ENCODE data around the gene CARD10.

Gene CARD10

GRCh38 chr22:37501610-37502341, 17.4 kb downstream of the CARD10 start:
- no peak for DNase-seq

- DNase-seq, result no peak
These were observed 18.2 kb downstream of the CARD10 start for GRCh38 chr22:37500745-37501609.

GRCh38 chr22:37499789-37500540, 19.2 kb downstream of the CARD10 start:
- DNase-seq, result no peak

- DNase-seq, result no peak
These were observed 20.0 kb downstream of the CARD10 start for GRCh38 chr22:37499027-37499707.

- DNase-seq, result peak; percentile 63
These were observed 20.8 kb downstream of the CARD10 start for GRCh38 chr22:37498289-37498909.

GRCh38 chr22:37497062-37497599, 22.1 kb downstream of the CARD10 start:
- DNase-seq, result no peak

- no peak for DNase-seq
These were observed 22.6 kb downstream of the CARD10 start for GRCh38 chr22:37496651-37497050.

GRCh38 chr22:37493979-37494378, 25.2 kb downstream of the CARD10 start:
- no peak for DNase-seq

GRCh38 chr22:37492428-37493344, 26.5 kb downstream of the CARD10 start:
- peak; percentile 48 for DNase-seq

GRCh38 chr22:37491559-37492427, 27.4 kb downstream of the CARD10 start:
- DNase-seq, result no peak

GRCh38 chr22:37491106-37491505, 28.1 kb downstream of the CARD10 start:
- no peak for DNase-seq

GRCh38 chr22:37489983-37490382, 29.2 kb downstream of the CARD10 start:
- no peak for DNase-seq

- DNase-seq, result no peak
These were observed 30.7 kb downstream of the CARD10 start for GRCh38 chr22:37488337-37489135.

- no peak for DNase-seq
These were observed 31.6 kb downstream of the CARD10 start for GRCh38 chr22:37487571-37487970.

- no peak for DNase-seq
These were observed 32.1 kb downstream of the CARD10 start for GRCh38 chr22:37487129-37487528.

- DNase-seq, result peak; percentile 79
These were observed 32.9 kb downstream of the CARD10 start, which contains the start of gene MFNG for GRCh38 chr22:37486224-37486845. TSS of gene MFNG (minus strand) at chr22:37486384. CDS start at chr22:37486177, 207 bp downstream.

- DNase-seq, result no peak
These were observed 33.6 kb downstream of the CARD10 start for GRCh38 chr22:37485395-37486223.
